Gastrocnemius medialis (tissue), 4 donors: ENCODE data around the gene ACOT4.

ENCODE experiments used
- POLR2A ChIP-seq, 2 donors: fragments of 450-650 bp; IDR thresholded peaks; one replicate each; pipeline ENCODE4 v1.6.1; 2017; ENCODE audit warnings: antibody characterized with exemption in 2 of 2, mild to moderate bottlenecking in 2 of 2, moderate library complexity in 2 of 2
- TF ChIP-seq, protein P1 (sequence below), 5 experiments: fragments of 450-650 bp in 3 of 5; fragments of 200-600 bp in 2 of 5; sonication (generic) in 2 of 5; IDR thresholded peaks in 4 of 5; conservative IDR thresholded peaks in 1 of 5; 1 replicate in 4 of 5; 2 replicates in 1 of 5; pipeline ENCODE4 v1.5.1; 2016 to 2019; ENCODE audit warnings: antibody characterized with exemption in 5 of 5, mild to moderate bottlenecking in 3 of 5, moderate library complexity in 3 of 5

DNA sequence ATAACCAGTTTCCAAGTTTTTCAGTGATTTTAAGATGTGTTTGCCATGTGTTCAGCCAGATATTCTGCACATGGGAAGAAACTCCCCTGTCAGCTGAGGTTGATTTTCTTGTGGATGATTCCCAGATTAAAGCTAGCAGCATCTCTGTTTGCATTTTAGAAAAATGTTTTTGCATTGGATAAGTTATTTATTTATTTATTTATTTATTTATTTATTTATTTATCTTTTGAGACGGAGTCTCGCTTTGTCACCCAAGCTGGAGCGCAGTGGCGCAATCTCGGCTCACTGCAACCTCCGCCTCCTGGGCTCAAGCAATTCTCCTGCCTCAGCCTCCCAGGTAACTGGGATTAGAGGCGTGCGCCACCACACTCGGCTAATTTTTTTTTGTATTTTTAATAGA is 2.8 kb downstream of the ACOT4 start:
- TF ChIP-seq, protein P1, sequence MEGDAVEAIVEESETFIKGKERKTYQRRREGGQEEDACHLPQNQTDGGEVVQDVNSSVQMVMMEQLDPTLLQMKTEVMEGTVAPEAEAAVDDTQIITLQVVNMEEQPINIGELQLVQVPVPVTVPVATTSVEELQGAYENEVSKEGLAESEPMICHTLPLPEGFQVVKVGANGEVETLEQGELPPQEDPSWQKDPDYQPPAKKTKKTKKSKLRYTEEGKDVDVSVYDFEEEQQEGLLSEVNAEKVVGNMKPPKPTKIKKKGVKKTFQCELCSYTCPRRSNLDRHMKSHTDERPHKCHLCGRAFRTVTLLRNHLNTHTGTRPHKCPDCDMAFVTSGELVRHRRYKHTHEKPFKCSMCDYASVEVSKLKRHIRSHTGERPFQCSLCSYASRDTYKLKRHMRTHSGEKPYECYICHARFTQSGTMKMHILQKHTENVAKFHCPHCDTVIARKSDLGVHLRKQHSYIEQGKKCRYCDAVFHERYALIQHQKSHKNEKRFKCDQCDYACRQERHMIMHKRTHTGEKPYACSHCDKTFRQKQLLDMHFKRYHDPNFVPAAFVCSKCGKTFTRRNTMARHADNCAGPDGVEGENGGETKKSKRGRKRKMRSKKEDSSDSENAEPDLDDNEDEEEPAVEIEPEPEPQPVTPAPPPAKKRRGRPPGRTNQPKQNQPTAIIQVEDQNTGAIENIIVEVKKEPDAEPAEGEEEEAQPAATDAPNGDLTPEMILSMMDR (IDR thresholded peaks at IDR 0.05 in 4 of 5, conservative IDR thresholded peaks at IDR 0.05 in 1 of 5) = no peak
- TF ChIP-seq POLR2A (IDR thresholded peaks at IDR 0.05) = no peak
